H1 (cell line): ENCODE data around the gene DVL2. TPM values are rescaled to one million over a fixed set of nuclear protein-coding genes. Genes with fewer than 3 reads are reported as not detected.

Experiments
- CTCF ChIA-PET: fragments of 300-600 bp; sonication (Branson Sonifier 250); formaldehyde crosslinking; loops from one replicate; lab custom pipeline; 2021; ENCODE audit not compliant: partially characterized antibody; lab: Charles Lee
- POLR2A ChIA-PET: fragments of 300-600 bp; sonication (Branson Sonifier 250); formaldehyde crosslinking; loops from one replicate; lab custom pipeline; 2021; ENCODE audit warnings: inconsistent platforms; ENCODE audit not compliant: partially characterized antibody; lab: Charles Lee
- DNase-seq, 2 experiments: peaks; one replicate each; pipeline versions ENCODE4 v3.0.0 to v3.0.0-alpha.2; 2010 to 2022; ENCODE audit warnings: low spot score in 2 of 2, low read depth in 1 of 2, mixed read lengths in 1 of 2
- FAIRE-seq: peaks from 2 replicates; lab custom pipeline; 2011; peaks lifted over from hg19 to GRCh38; lab: Jason Lieb, UNC
- H2AFZ ChIP-seq: 2 replicates; pipeline ENCODE4 v1.8.1; 2012; ENCODE audit warnings: low read length, inconsistent platforms
- H2AK5ac ChIP-seq: 2 replicates; pipeline ENCODE4 v1.6.1; 2013; ENCODE audit warnings: low read depth, low read length
- H2BK120ac ChIP-seq: replicated peaks from 2 replicates; pipeline ENCODE3; 2013; ENCODE audit warnings: low read depth, low read length, inconsistent platforms
- H2BK12ac ChIP-seq: 2 replicates; pipeline ENCODE4 v1.6.1; 2013; ENCODE audit warnings: low read depth, low read length
- H2BK15ac ChIP-seq: 2 replicates; pipeline ENCODE4 v1.6.1; 2013; ENCODE audit warnings: low read length
- H2BK20ac ChIP-seq: 2 replicates; pipeline ENCODE4 v1.6.1; 2013; ENCODE audit warnings: low read length
- H2BK5ac ChIP-seq: 2 replicates; pipeline ENCODE4 v1.6.1; 2013; ENCODE audit warnings: low read depth, low read length
- H3K14ac ChIP-seq: 2 replicates; pipeline ENCODE4 v1.6.1; 2013; ENCODE audit warnings: inconsistent platforms; ENCODE audit not compliant: insufficient read length
- H3K18ac ChIP-seq: 2 replicates; pipeline ENCODE4 v1.6.1; 2013; ENCODE audit warnings: low read length; ENCODE audit errors: extremely low read depth
- H3K23ac ChIP-seq: 2 replicates; pipeline ENCODE4 v1.6.1; 2013; ENCODE audit warnings: inconsistent platforms; ENCODE audit not compliant: insufficient read length
- H3K23me2 ChIP-seq: 2 replicates; pipeline ENCODE4 v1.6.1; 2013; ENCODE audit warnings: low read depth, low read length
- H3K27ac ChIP-seq: 2 replicates; pipeline ENCODE4 v1.6.1; 2011; ENCODE audit warnings: low read depth, low read length, inconsistent platforms
- H3K27me3 ChIP-seq, 4 experiments: replicated peaks in 1 of 4; 1 replicate in 1 of 4; 2 replicates in 3 of 4; pipeline versions ENCODE4 v1.6.1 to v1.8.1; 2011 to 2013; ENCODE audit warnings: low read length in 3 of 4, mild to moderate bottlenecking in 3 of 4, inconsistent platforms in 2 of 4, mixed read lengths in 2 of 4, moderate library complexity in 1 of 4; ENCODE audit not compliant: control insufficient read depth in 3 of 4, insufficient read depth in 3 of 4; ENCODE audit errors: extremely low read depth in 1 of 4
- H3K36me3 ChIP-seq, 4 experiments: 2 replicates each; pipeline versions ENCODE4 v1.6.1 to v1.8.1; 2011 to 2013; ENCODE audit warnings: mild to moderate bottlenecking in 4 of 4, low read length in 3 of 4, moderate library complexity in 2 of 4, control low read depth in 1 of 4, inconsistent platforms in 1 of 4; ENCODE audit not compliant: insufficient read depth in 4 of 4, control insufficient read depth in 2 of 4
- H3K4ac ChIP-seq: replicated peaks from 2 replicates; pipeline ENCODE3; 2013; ENCODE audit warnings: low read length, low read depth, mixed read lengths, inconsistent platforms; ENCODE audit not compliant: insufficient read length
- H3K4me1 ChIP-seq, 4 experiments: replicated peaks in 1 of 4; 1 replicate in 1 of 4; 2 replicates in 3 of 4; pipeline versions ENCODE4 v1.6.1 to v1.8.1; 2011 to 2013; ENCODE audit warnings: low read length in 3 of 4, inconsistent platforms in 2 of 4, mixed read lengths in 1 of 4; ENCODE audit not compliant: insufficient read depth in 4 of 4, control insufficient read depth in 3 of 4
- H3K4me2 ChIP-seq, 2 experiments: 2 replicates each; pipeline versions ENCODE4 v1.6.1 to v1.8.1; 2011 to 2013; ENCODE audit warnings: low read depth in 2 of 2, low read length in 2 of 2, control low read depth in 1 of 2, inconsistent platforms in 1 of 2, mild to moderate bottlenecking in 1 of 2; ENCODE audit not compliant: insufficient read depth in 1 of 2
- H3K4me3 ChIP-seq, 4 experiments: fragments of 200-600, 300-600 bp in 1 of 4; sonication (generic), shearing (Covaris generic), sonication (Bioruptor Twin) in 1 of 4; 2 replicates each; pipeline versions ENCODE4 v1.5.1 to v1.8.1; 2011 to 2016; ENCODE audit warnings: low read length in 4 of 4, low read depth in 3 of 4, control low read depth in 2 of 4, inconsistent platforms in 2 of 4, mild to moderate bottlenecking in 2 of 4, mixed read lengths in 1 of 4, moderate library complexity in 1 of 4; ENCODE audit not compliant: insufficient read depth in 2 of 4; ENCODE audit errors: extremely low read depth in 1 of 4
- H3K56ac ChIP-seq: replicated peaks from 2 replicates; pipeline ENCODE3; 2013; ENCODE audit warnings: low read depth, mild to moderate bottlenecking, mixed read lengths, low read length, inconsistent platforms; ENCODE audit not compliant: insufficient read length
- H3K79me1 ChIP-seq: 2 replicates; pipeline ENCODE4 v1.6.1; 2013; ENCODE audit warnings: low read depth, low read length, control low read depth
- H3K79me2 ChIP-seq, 2 experiments: 2 replicates each; pipeline versions ENCODE4 v1.6.1 to v1.8.1; 2012 to 2013; ENCODE audit warnings: low read length in 2 of 2, mild to moderate bottlenecking in 2 of 2, inconsistent platforms in 1 of 2; ENCODE audit not compliant: insufficient read depth in 2 of 2, control insufficient read depth in 1 of 2
- H3K9ac ChIP-seq, 4 experiments: replicated peaks in 1 of 4; 1 replicate in 1 of 4; 2 replicates in 3 of 4; pipeline versions ENCODE4 v1.6.1 to v1.8.1; 2011 to 2013; ENCODE audit warnings: low read depth in 3 of 4, low read length in 3 of 4, control low read depth in 2 of 4, mild to moderate bottlenecking in 2 of 4, moderate library complexity in 2 of 4, inconsistent platforms in 1 of 4; ENCODE audit errors: extremely low read depth in 1 of 4
- H3K9me3 ChIP-seq, 2 experiments: 2 replicates each; pipeline versions ENCODE4 v1.6.1 to v1.8.1; 2012 to 2013; ENCODE audit warnings: mild to moderate bottlenecking in 2 of 2, moderate library complexity in 2 of 2, control low read depth in 1 of 2, inconsistent platforms in 1 of 2, low read depth in 1 of 2, low read length in 1 of 2, mixed read lengths in 1 of 2; ENCODE audit not compliant: insufficient read depth in 2 of 2
- H4K20me1 ChIP-seq, 2 experiments: replicated peaks in 1 of 2; 2 replicates each; pipeline versions ENCODE3 to v1.8.1; 2011 to 2013; ENCODE audit warnings: inconsistent platforms in 2 of 2, low read length in 2 of 2, mild to moderate bottlenecking in 1 of 2; ENCODE audit not compliant: insufficient read depth in 2 of 2, control insufficient read depth in 1 of 2
- H4K5ac ChIP-seq: 2 replicates; pipeline ENCODE4 v1.6.1; 2013; ENCODE audit warnings: low read length, low read depth, mixed read lengths, inconsistent platforms; ENCODE audit not compliant: insufficient read length
- H4K8ac ChIP-seq: 2 replicates; pipeline ENCODE4 v1.8.0; 2013; ENCODE audit warnings: mild to moderate bottlenecking, moderate library complexity, low read length, inconsistent platforms; ENCODE audit not compliant: insufficient read depth; ENCODE audit errors: extremely low read depth
- H4K91ac ChIP-seq: replicated peaks from 2 replicates; pipeline ENCODE3; 2013; ENCODE audit warnings: low read length, mixed read lengths, inconsistent platforms; ENCODE audit not compliant: insufficient read length
- BCL11A ChIP-seq, 2 experiments: IDR thresholded peaks; one replicate each; pipeline ENCODE4 v1.6.1; 2011; ENCODE audit warnings: low read depth in 2 of 2, low read length in 2 of 2, mild to moderate bottlenecking in 2 of 2
- BRCA1 ChIP-seq: IDR thresholded peaks from 2 replicates; pipeline ENCODE4 v1.6.1; 2012; ENCODE audit warnings: low read depth, low read length, improper control_type of control experiment
- CBX5 ChIP-seq: fragments of 300-800, 300-1000 bp; sonication (generic); IDR thresholded peaks from 2 replicates; pipeline ENCODE4 v1.7.1; 2016; ENCODE audit warnings: antibody characterized with exemption, low read length, low read depth
- CEBPB ChIP-seq: IDR thresholded peaks from 2 replicates; pipeline ENCODE4 v1.6.1; 2012; ENCODE audit warnings: low read depth, low read length
- CHD2 ChIP-seq: IDR thresholded peaks from 2 replicates; pipeline ENCODE4 v1.6.1; 2012; ENCODE audit warnings: low read length, improper control_type of control experiment
- GABPA ChIP-seq: IDR thresholded peaks from 2 replicates; pipeline ENCODE4 v1.6.1; 2011; ENCODE audit warnings: mild to moderate bottlenecking, low read length, moderate library complexity, borderline replicate concordance; ENCODE audit not compliant: insufficient read depth
- MAFK ChIP-seq: IDR thresholded peaks from 2 replicates; pipeline ENCODE4 v1.6.1; 2012; ENCODE audit warnings: low read depth, mild to moderate bottlenecking, improper control_type of control experiment, low read length
- POU5F1 ChIP-seq: IDR thresholded peaks from 2 replicates; pipeline ENCODE4 v1.6.1; 2011; ENCODE audit warnings: low read depth, mild to moderate bottlenecking, low read length, moderate library complexity
- RNF2 ChIP-seq: fragments of 200-900, 300-1000 bp; sonication (generic); IDR thresholded peaks from 2 replicates; pipeline ENCODE4 v1.7.1; 2016; ENCODE audit warnings: borderline replicate concordance, low read depth, mild to moderate bottlenecking, antibody characterized with exemption, low read length; ENCODE audit not compliant: poor library complexity, severe bottlenecking; ENCODE audit errors: missing control alignments
- SAP30 ChIP-seq: fragments of 300-600 bp; sonication (generic); IDR thresholded peaks from 2 replicates; pipeline ENCODE4 v1.7.1; 2012; ENCODE audit warnings: low read length, moderate library complexity, mild to moderate bottlenecking, inconsistent platforms; ENCODE audit not compliant: insufficient read depth, insufficient replicate concordance
- SP2 ChIP-seq: IDR thresholded peaks from 2 replicates; pipeline ENCODE4 v1.6.1; 2012; ENCODE audit warnings: mild to moderate bottlenecking, low read length, inconsistent platforms
- YY1 ChIP-seq: IDR thresholded peaks from 2 replicates; pipeline ENCODE4 v1.6.1; 2011; ENCODE audit warnings: low read depth, mild to moderate bottlenecking, low read length
- WGBS, 2 experiments: shearing (Covaris generic) in 1 of 2; methylation state at CpG; one replicate each; pipeline versions ENCODE4 v1.1.6 to v1.1.7; 2013 to 2015; ENCODE audit warnings: low lambda C conversion rate in 2 of 2, mixed read lengths in 2 of 2, inconsistent platforms in 1 of 2, low coverage in 1 of 2, missing lambda C conversion rate in 1 of 2; ENCODE audit not compliant: insufficient replicate concordance in 2 of 2, insufficient coverage in 1 of 2, insufficient read length in 1 of 2; ENCODE audit errors: extremely low coverage in 1 of 2, missing lambda C conversion rate in 1 of 2; 5-methylcytosine and 5-hydroxymethylcytosine counted together
- polyA plus RNA-seq, 7 experiments: library from polyadenylated mRNA; depleted of rRNA in 3 of 7; stranded (reverse) in 5 of 7; unstranded in 2 of 7; fragments of >200 nt in 5 of 7; fragments of 200-250 nt in 2 of 7; gene quantifications; 1 replicate in 5 of 7; 2 replicates in 1 of 7; 4 replicates in 1 of 7; pipeline versions ENCODE4 v1.2.1 to v1.2.3, GENCODE V29; 2011 to 2013; ENCODE audit warnings: missing spikeins in 2 of 7, mixed read lengths in 2 of 7
- total RNA-seq: library from RNA; stranded (reverse); fragmentation: NEBNext Ultra II Directional; extraction: Animal tissue kit (Norgen Biotek cat#: 25700); gene quantifications from 2 replicates; pipeline ENCODE4 v1.2.1, GENCODE V29; 2021

DVL2 gene
- total and polyA plus RNA-seq, 2 of the 8 experiments (the other 6 are each of a cell fraction or from before 2014, with no cell fraction given): 19.0 to 59.6 TPM

- Histone ChIP-seq H3K4me2 (no peak overlapping the region), H3K79me1 (no peaks in the 10 kb centered on the region), H2BK20ac (no peak overlapping the region), H2BK120ac (no peak overlapping the region), H4K20me1 (peaks cover 4 to 11% of the 10 kb centered on the region in 2 experiments), H2BK15ac (no peak overlapping the region), H2AK5ac (no peak overlapping the region), H3K27me3 (no peaks in the 10 kb centered on the region), H4K5ac (no peak overlapping the region), H3K18ac (no peak overlapping the region), H3K23me2 (no peaks in the 10 kb centered on the region), H3K9ac (no peak overlapping the region), H2AFZ (no peak overlapping the region), H3K23ac (no peak overlapping the region), H3K4ac (no peak overlapping the region), H2BK12ac (no peak overlapping the region), H3K4me1 (no peaks in the 10 kb centered on the region), H3K4me3 (no peak overlapping the region), H3K27ac (no peak overlapping the region), H2BK5ac (no peak overlapping the region), H4K91ac (no peak overlapping the region), H3K9me3 (no peaks in the 10 kb centered on the region), H3K56ac (no peak overlapping the region), H3K36me3 (peaks cover 14 to 43% (median 32%) of the 10 kb centered on the region in 4 experiments; a peak in 7 of 8 replicates), H4K8ac (no peak overlapping the region), H3K14ac (no peak overlapping the region), H3K79me2 (no peaks in the 10 kb centered on the region)
- 95% methylated on average over 22 of the region's 22 CpGs; no CpG with 5 or more reads in 1 of the 2 experiments for WGBS, 2 experiments
- POLR2A ChIA-PET: interaction anchor here (0.8 to 1.4 kb wide), 5 partner anchors 9 to 59 kb away, joined by 3 to 4 read pairs (median 3); no protein-coding TSS in a partner anchor
- TF ChIP-seq BCL11A (IDR thresholded peaks at IDR 0.05; ENCODE audit: low read depth in 2 of 2, low read length in 2 of 2): no peak
- TF ChIP-seq BRCA1: no peak
- no peak for TF ChIP-seq CBX5
- no peak for TF ChIP-seq MAFK
- no peak for TF ChIP-seq POU5F1
- no peak for TF ChIP-seq CEBPB
- TF ChIP-seq RNF2: no peak
- no peak for TF ChIP-seq CHD2
- TF ChIP-seq GABPA: no peak
- TF ChIP-seq SP2: no peak
- no peak for TF ChIP-seq YY1
- TF ChIP-seq SAP30: no peak
- CTCF ChIA-PET: interaction anchor here (0.5 to 1.8 kb wide), 6 partner anchors 12 to 151 kb away, joined by 3 to 7 read pairs (median 5); no protein-coding TSS in a partner anchor
- no peak for DNase-seq
- no peak for FAIRE-seq
Measured at GRCh38 chr17:7196651-7197401, 37.5 kb downstream of the DVL2 start.
